Thyroid gland (tissue), 4 donors: ENCODE results near the gene XRCC5. TPM values are rescaled to one million over a fixed set of nuclear protein-coding genes. Genes with fewer than 3 reads are reported as not detected.

Experiments
- DNase-seq, 2 donors: peaks; one replicate each; pipeline ENCODE4 v3.0.0-alpha.2; 2019
- H3K27ac ChIP-seq, 3 donors: fragments of 200-600 bp; sonication (generic); 1 replicate in 2 of 3; 2 replicates in 1 of 3; pipeline ENCODE4 v1.5.1; 2016 to 2019; ENCODE audit warnings: mild to moderate bottlenecking in 1 of 3, moderate library complexity in 1 of 3
- H3K27me3 ChIP-seq: fragments of 200-600 bp; sonication (generic); one replicate; pipeline ENCODE4 v1.5.1; 2019
- H3K36me3 ChIP-seq, 2 donors: fragments of 200-600 bp; sonication (generic); one replicate each; pipeline ENCODE4 v1.5.1; 2016 to 2019
- H3K4me1 ChIP-seq, 2 donors: fragments of 200-600 bp; sonication (generic); one replicate each; pipeline ENCODE4 v1.5.1; 2017 to 2019
- H3K4me3 ChIP-seq, 3 donors: fragments of 200-600 bp; sonication (generic); replicated peaks in 1 of 3; 1 replicate in 2 of 3; 2 replicates in 1 of 3; pipeline ENCODE4 v1.5.1; 2016; ENCODE audit warnings: mild to moderate bottlenecking in 1 of 3
- H3K9me3 ChIP-seq: fragments of 200-600 bp; sonication (generic); one replicate; pipeline ENCODE4 v1.5.1; 2017
- CTCF ChIP-seq, 6 experiments: fragments of 200-600 bp in 3 of 6; fragments of 450-650 bp in 3 of 6; sonication (generic) in 3 of 6; IDR thresholded peaks; one replicate each; pipeline ENCODE4 v1.5.1; 2016 to 2019; ENCODE audit warnings: antibody characterized with exemption in 6 of 6, mild to moderate bottlenecking in 2 of 6, inconsistent platforms in 1 of 6, moderate library complexity in 1 of 6
- POLR2A ChIP-seq, 2 donors: fragments of 450-650 bp; IDR thresholded peaks; one replicate each; pipeline ENCODE4 v1.6.1; 2017; ENCODE audit warnings: antibody characterized with exemption in 2 of 2, mild to moderate bottlenecking in 2 of 2, moderate library complexity in 1 of 2
- WGBS, 2 donors: methylation state at CpG; one replicate each; pipeline ENCODE4 v1.1.5; 2017; 5-methylcytosine and 5-hydroxymethylcytosine counted together
- intact Hi-C: fragments of 100-400 bp; cut with DNase I; formaldehyde crosslinking; loops from one replicate; pipeline ENCODE4 v1.15.1; 2023
- total RNA-seq, 4 donors: library from RNA; depleted of rRNA; stranded (reverse); fragments of >200 nt; gene quantifications; one replicate each; pipeline ENCODE4 v1.2.3, GENCODE V29; 2016

XRCC5 gene
- total RNA-seq, 4 donors from 2014 or later = 185 to 240 (median 216) TPM

DNA sequence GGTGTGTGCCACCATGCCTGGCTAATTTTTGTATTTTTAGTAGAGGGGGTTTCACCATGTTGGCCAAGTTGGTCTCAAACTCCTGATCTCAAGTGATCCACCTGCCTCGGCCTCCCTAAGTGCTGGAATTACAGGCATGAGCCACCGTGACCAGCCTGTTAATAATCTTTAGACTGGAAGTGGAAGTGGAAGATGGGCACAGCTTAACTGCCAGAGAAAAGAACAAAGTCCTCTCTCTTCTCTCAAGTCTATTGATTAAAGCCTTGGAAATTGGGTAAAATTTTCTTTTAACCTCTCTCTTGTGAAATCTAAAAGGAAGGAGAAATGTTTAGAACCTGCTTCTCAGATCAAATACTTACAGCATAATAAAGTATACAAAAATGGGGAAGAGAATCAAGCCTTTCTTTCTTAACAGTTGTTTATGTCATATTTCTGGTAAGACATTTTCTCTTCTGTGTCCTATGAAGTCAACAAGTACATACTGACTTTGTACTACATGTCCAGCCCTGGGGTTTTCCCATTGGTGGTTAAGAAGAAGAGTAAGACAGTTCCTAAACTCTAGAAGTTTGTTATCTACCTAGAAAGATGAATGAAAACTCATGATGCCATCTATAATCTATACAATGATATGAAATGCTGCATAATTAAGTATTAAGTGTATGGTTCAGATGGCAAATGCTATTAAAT lies 22.8 kb upstream of the XRCC5 start:
- WGBS, 2 donors = 62 to 74% methylated on average over 2 of the region's 2 CpGs
- intact Hi-C loops = no loop called here
- Histone ChIP-seq H3K27ac (peak overlapping the region in 1 of 3 donors; percentile 6), H3K4me3 (no peak overlapping the region), H3K36me3 (no peaks in the 10 kb centered on the region), H3K9me3 (no peaks in the 10 kb centered on the region), H3K27me3 (no peaks in the 10 kb centered on the region), H3K4me1 (peaks cover 0 to 27% of the 10 kb centered on the region in 2 donors)
- no peak for TF ChIP-seq POLR2A (IDR thresholded peaks at IDR 0.05)
- TF ChIP-seq CTCF (IDR thresholded peaks at IDR 0.05) = no peak
- DNase-seq = no peak

DNA sequence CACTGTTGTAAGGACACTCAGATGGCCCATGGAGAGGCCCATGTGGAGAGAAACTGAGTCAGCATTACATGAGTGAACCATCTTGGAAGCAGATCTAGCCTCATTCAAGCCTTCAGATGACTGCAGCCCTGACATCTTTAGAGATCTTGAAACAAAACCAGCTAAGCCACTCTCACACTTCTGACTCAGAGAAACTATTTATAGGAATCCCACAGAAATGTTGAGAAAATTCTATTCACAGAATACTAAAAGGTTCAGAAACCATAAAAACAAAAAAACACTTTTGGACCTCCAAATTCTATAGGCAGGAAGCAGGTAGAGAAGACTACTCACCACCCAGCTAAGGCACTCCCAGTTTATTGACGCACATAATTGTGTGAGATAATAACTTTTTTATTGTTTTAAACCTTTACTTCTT lies 18.8 kb upstream of the XRCC5 start:
- no peak for TF ChIP-seq CTCF (IDR thresholded peaks at IDR 0.05)
- TF ChIP-seq POLR2A (IDR thresholded peaks at IDR 0.05) = no peak
- Histone ChIP-seq H3K27me3 (no peaks in the 10 kb centered on the region), H3K4me3 (no peak overlapping the region), H3K4me1 (peaks cover 6 to 21% of the 10 kb centered on the region in 2 donors), H3K36me3 (no peaks in the 10 kb centered on the region), H3K27ac (no peak overlapping the region), H3K9me3 (no peaks in the 10 kb centered on the region)
- no peak for DNase-seq
- intact Hi-C loops = no loop called here
- WGBS, 2 donors = 95 to 98% methylated on average over 1 of the region's 1 CpG

DNA sequence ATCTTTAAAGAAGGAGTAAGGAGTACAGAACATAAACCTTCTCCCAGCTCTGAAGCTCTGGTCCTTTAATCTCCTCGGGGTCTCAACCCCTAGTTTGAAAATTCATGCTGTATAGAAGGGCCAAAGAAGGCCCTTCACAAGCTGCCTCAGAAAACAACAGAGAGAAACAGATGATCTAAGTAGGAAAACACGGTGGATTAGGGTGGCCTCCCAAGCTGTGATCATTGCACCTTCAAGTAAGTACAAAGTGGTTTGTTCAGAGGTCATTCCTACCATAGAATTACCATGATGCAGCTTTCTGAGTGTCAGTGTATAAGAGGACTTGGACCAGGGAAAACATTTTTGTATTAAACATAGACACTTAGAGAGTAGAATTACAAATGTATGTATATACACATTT lies 16.5 kb upstream of the XRCC5 start:
- Histone ChIP-seq H3K27ac (no peak overlapping the region), H3K9me3 (no peaks in the 10 kb centered on the region), H3K36me3 (no peaks in the 10 kb centered on the region), H3K4me3 (no peak overlapping the region), H3K27me3 (no peaks in the 10 kb centered on the region), H3K4me1 (peaks cover 11 to 14% of the 10 kb centered on the region in 2 donors)
- DNase-seq = no peak
- 49 to 50% methylated on average over 2 of the region's 2 CpGs for WGBS, 2 donors
- no peak for TF ChIP-seq CTCF (IDR thresholded peaks at IDR 0.05)
- TF ChIP-seq POLR2A (IDR thresholded peaks at IDR 0.05) = no peak
- intact Hi-C loops = no loop called here

GRCh38 chr2:216094701-216095100 lies 14.4 kb upstream of the XRCC5 start:
- Histone ChIP-seq H3K36me3 (no peaks in the 10 kb centered on the region), H3K4me3 (no peak overlapping the region), H3K27ac (peak overlapping the region; percentile 60 to 68 (median 67)), H3K27me3 (no peaks in the 10 kb centered on the region), H3K9me3 (no peaks in the 10 kb centered on the region), H3K4me1 (peaks cover 11 to 14% of the 10 kb centered on the region in 2 donors)
- intact Hi-C loops = no loop called here
- WGBS, 2 donors = 23 to 26% methylated on average over 3 of the region's 3 CpGs
- peak in 1 of 2 donors; percentile 24 for TF ChIP-seq POLR2A (IDR thresholded peaks at IDR 0.05)
- TF ChIP-seq CTCF (IDR thresholded peaks at IDR 0.05) = no peak
- DNase-seq = peak; percentile 77 to 78

GRCh38 chr2:216098421-216099334 lies 10.5 kb upstream of the XRCC5 start:
- TF ChIP-seq POLR2A (IDR thresholded peaks at IDR 0.05) (no peak), CTCF (IDR thresholded peaks at IDR 0.05) (no peak)
- Histone ChIP-seq H3K9me3 (no peaks in the 10 kb centered on the region), H3K27me3 (no peaks in the 10 kb centered on the region), H3K4me3 (no peak overlapping the region), H3K4me1 (peaks cover 17% of the 10 kb centered on the region in 2 donors), H3K27ac (no peak overlapping the region), H3K36me3 (no peaks in the 10 kb centered on the region)
- WGBS, 2 donors = 95 to 98% methylated on average over 9 of the region's 9 CpGs
- no peak for DNase-seq
- intact Hi-C loops = no loop called here
